GM12801 (cell line): ENCODE results near the gene CAMTA1.

ENCODE experiments used
- TF ChIP-seq, protein P1 (sequence below): IDR thresholded peaks from one replicate; pipeline ENCODE4 v1.5.1; 2011; ENCODE audit warnings: control low read depth; ENCODE audit not compliant: insufficient read length; ENCODE audit errors: extremely low read depth

Gene CAMTA1

DNA sequence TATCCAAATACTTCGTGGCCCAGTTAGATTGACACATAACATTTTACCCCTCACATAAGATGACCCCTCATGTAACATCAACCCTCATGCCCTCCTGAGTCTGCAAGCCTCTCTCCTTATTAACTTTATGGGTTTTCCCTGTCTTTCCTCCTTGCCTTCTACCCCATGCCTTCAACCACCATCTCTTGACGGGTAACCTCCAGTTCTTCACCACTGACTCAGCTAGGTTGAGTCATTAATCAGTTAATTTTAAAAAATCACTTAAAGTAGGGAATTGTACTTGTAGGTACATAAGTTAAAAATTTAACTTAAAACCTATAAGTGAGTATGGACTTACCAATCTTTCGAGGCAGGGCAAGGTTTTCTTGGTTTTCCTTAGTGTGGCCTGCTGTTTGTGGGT, 330.7 kb downstream of the CAMTA1 start:
- TF ChIP-seq, protein P1, sequence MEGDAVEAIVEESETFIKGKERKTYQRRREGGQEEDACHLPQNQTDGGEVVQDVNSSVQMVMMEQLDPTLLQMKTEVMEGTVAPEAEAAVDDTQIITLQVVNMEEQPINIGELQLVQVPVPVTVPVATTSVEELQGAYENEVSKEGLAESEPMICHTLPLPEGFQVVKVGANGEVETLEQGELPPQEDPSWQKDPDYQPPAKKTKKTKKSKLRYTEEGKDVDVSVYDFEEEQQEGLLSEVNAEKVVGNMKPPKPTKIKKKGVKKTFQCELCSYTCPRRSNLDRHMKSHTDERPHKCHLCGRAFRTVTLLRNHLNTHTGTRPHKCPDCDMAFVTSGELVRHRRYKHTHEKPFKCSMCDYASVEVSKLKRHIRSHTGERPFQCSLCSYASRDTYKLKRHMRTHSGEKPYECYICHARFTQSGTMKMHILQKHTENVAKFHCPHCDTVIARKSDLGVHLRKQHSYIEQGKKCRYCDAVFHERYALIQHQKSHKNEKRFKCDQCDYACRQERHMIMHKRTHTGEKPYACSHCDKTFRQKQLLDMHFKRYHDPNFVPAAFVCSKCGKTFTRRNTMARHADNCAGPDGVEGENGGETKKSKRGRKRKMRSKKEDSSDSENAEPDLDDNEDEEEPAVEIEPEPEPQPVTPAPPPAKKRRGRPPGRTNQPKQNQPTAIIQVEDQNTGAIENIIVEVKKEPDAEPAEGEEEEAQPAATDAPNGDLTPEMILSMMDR = no peak

DNA sequence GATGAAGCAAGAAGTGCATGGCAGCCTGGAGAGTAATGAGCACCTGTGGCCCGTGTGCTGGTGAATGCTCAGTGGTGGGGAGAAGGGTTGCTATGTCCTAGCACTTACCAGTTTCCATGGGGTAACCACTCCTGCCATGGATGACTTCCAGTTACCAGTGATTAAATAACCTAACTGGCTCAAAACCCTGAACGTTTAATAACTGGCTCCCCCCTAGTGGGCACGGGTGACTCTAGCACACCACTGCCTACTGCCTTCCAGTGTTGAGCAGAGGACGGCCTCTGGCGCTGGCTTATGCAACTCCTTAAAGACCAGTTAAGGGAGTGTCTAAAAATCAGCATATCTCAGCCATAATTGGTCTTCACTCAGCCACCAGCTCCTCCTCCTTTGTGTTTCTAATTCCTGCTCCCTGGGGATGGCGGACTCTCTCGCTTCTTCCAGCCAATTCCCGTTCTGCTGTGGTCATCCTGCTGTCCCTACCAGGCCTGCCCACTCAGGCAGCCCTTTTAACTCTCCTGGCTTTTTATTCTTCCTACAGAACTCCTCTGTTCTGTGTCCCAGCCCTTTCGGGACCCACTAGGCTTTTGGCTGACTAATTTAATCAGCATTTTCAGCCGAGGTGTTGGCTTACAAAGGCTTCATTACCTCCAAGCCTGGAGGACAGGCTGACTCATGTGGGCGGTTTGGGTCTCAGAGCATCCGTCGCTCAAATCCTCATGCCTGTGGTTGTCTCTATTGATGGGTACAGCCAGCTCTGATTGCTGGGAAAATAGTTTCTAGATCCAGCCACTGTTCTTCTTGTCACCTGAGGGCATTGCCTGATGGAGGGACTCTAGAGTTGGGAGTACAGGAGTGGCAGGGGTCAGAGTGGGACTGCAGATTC, 332.4 kb downstream of the CAMTA1 start:
- TF ChIP-seq, protein P1 = no peak

DNA sequence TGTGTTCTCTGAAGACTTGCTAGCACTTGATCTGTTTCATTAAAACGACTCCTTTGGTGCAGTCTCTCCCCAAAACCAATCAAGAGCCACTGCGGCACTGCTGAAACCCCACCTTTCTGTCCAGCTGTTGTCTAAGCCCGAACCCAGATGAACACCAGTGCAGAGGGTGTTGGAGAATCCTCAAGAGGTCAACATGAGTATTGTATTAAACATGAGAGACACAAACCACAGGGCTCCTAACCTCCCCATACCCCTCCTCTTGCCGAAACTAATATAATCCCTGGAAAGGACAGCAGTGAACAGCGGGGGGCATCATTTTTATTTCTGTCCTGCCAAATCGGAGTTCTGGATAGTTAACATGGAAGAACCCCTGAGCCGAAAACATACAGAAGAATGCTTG, 333.9 kb downstream of the CAMTA1 start:
- TF ChIP-seq, protein P1 = no peak

DNA sequence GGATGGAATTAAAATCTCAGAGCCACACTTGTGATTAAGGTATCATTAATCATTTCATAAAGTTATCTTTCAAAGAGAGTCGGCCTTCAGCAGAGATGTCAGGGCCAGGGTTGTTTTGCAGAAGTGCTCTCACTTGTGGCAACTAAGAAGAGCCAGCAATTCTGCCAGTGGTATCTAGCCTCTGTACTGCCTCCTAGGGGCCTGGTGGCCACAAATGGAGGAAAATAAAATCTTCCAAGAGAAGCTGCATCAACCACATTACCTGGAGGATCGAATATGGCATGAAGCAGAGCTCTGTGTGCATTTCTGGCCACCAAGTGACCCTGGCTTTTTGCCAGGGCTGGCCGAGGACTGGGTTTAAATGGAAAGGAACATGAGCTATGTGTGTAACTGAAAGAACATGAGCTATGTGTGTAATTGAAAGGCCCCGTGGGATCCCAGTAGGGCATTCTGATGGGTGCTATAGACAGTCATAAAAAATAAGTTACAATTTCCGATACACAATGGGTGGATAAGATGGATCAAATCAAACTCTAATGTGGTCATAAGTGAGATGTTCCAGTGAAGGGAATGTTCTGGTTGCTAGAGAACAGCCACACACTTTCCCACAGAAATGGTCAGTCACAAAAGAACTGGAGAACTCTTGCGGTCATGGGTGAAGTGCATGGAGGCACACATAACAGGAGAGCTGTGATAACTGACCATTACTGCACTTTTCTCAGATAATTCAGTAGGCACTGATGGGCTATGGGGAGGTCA, 335.8 kb downstream of the CAMTA1 start:
- TF ChIP-seq, protein P1 = no peak

DNA sequence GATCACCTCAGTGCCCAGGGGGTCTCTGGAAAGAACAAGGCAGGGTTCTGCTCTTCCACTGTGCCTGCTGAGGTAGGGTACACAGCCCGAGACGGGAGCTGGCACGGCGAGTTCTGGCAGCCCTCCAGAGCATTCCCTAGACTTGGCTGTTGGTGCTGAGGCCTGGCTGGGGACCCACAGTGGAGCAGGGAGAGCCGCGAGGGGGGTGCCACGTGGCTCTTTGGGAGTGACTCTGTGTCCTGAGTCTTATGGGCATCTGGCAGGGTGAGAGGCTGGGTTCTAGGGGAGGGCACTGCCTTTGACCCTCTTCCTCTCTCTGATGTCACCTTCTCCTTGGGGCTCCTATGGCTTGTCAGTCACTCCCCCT, 336.4 kb downstream of the CAMTA1 start:
- TF ChIP-seq, protein P1 = no peak

DNA sequence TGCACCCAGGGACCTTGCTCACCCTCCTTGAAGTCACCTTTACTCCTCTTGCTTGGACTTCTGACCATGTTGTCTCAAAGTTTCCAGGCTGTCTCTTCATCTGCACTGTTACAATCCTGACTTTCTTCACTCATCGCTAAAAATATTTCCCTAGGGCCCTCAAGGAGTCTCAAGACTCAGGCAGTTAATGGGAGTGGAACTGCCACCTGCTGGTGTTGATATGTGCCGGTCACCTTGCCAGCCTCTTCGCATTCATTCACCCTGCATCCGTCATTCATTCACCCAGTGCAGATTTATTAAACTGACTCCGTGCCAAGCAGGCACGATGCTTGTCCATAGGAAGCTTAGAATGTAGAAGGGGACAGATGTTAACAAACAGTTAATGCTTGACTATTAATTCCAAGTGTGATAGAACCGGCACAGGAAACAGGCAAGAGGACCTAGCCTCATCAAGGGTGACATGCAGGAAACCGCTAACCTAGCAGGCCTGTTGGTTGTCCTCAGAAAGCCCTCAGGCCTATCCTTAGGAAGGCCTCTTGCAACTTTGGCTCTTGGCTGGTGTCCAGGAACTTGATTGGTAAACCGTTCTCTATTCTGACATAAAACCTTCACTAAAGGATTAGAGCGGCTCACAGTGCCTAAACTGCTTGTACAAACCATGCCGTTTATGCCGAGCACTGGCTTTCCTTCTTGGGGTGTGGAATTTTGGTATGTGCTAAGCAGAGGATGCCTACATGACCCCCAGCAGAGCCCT, 342.2 kb downstream of the CAMTA1 start:
- TF ChIP-seq, protein P1 = no peak

DNA sequence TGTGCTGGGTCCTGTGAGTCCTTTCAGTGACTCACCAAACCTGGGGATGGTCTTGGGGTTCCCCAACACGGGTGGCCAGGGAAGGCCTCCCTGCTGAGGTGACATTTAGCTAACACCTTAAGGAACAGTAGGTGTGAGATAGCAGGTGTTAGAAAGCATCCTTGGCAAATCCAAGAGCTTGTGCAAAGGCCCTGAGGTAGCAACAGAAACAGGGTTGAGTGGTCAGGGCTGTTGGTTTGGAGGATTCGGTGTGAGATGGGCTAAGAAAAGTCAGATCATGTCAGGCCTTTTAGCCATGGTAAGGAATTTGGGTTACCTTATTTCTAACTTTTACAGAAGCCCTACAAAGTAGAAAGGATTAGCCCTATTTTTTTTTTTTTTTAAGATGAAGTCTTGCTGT, 343.0 kb downstream of the CAMTA1 start:
- TF ChIP-seq, protein P1 = no peak
